H1 (cell line): ENCODE results near the gene CUX1. TPM values are rescaled to one million over a fixed set of nuclear protein-coding genes. Genes with fewer than 3 reads are reported as not detected.

ENCODE experiments used
- polyA plus RNA-seq, 7 experiments: library from polyadenylated mRNA; depleted of rRNA in 3 of 7; stranded (reverse) in 5 of 7; unstranded in 2 of 7; fragments of >200 nt in 5 of 7; fragments of 200-250 nt in 2 of 7; gene quantifications; 1 replicate in 5 of 7; 2 replicates in 1 of 7; 4 replicates in 1 of 7; pipeline versions ENCODE4 v1.2.1 to v1.2.3, GENCODE V29; 2011 to 2013; ENCODE audit warnings: missing spikeins in 2 of 7, mixed read lengths in 2 of 7
- total RNA-seq: library from RNA; stranded (reverse); fragmentation: NEBNext Ultra II Directional; extraction: Animal tissue kit (Norgen Biotek cat#: 25700); gene quantifications from 2 replicates; pipeline ENCODE4 v1.2.1, GENCODE V29; 2021
- TF ChIP-seq, protein P1 (sequence below): fragments of 300-600 bp; sonication (generic); IDR thresholded peaks from 2 replicates; pipeline ENCODE4 v1.7.1; 2012; ENCODE audit warnings: low read length, moderate library complexity, mild to moderate bottlenecking, inconsistent platforms; ENCODE audit not compliant: insufficient replicate concordance

CUX1 gene
- total and polyA plus RNA-seq, 2 of the 8 experiments (the other 6 are each of a cell fraction or from before 2014, with no cell fraction given) = 21.6 to 65.9 TPM

GRCh38 chr7:101860316-101861217 is 43.1 kb downstream of the CUX1 start (continued):
- TF ChIP-seq, protein P1, sequence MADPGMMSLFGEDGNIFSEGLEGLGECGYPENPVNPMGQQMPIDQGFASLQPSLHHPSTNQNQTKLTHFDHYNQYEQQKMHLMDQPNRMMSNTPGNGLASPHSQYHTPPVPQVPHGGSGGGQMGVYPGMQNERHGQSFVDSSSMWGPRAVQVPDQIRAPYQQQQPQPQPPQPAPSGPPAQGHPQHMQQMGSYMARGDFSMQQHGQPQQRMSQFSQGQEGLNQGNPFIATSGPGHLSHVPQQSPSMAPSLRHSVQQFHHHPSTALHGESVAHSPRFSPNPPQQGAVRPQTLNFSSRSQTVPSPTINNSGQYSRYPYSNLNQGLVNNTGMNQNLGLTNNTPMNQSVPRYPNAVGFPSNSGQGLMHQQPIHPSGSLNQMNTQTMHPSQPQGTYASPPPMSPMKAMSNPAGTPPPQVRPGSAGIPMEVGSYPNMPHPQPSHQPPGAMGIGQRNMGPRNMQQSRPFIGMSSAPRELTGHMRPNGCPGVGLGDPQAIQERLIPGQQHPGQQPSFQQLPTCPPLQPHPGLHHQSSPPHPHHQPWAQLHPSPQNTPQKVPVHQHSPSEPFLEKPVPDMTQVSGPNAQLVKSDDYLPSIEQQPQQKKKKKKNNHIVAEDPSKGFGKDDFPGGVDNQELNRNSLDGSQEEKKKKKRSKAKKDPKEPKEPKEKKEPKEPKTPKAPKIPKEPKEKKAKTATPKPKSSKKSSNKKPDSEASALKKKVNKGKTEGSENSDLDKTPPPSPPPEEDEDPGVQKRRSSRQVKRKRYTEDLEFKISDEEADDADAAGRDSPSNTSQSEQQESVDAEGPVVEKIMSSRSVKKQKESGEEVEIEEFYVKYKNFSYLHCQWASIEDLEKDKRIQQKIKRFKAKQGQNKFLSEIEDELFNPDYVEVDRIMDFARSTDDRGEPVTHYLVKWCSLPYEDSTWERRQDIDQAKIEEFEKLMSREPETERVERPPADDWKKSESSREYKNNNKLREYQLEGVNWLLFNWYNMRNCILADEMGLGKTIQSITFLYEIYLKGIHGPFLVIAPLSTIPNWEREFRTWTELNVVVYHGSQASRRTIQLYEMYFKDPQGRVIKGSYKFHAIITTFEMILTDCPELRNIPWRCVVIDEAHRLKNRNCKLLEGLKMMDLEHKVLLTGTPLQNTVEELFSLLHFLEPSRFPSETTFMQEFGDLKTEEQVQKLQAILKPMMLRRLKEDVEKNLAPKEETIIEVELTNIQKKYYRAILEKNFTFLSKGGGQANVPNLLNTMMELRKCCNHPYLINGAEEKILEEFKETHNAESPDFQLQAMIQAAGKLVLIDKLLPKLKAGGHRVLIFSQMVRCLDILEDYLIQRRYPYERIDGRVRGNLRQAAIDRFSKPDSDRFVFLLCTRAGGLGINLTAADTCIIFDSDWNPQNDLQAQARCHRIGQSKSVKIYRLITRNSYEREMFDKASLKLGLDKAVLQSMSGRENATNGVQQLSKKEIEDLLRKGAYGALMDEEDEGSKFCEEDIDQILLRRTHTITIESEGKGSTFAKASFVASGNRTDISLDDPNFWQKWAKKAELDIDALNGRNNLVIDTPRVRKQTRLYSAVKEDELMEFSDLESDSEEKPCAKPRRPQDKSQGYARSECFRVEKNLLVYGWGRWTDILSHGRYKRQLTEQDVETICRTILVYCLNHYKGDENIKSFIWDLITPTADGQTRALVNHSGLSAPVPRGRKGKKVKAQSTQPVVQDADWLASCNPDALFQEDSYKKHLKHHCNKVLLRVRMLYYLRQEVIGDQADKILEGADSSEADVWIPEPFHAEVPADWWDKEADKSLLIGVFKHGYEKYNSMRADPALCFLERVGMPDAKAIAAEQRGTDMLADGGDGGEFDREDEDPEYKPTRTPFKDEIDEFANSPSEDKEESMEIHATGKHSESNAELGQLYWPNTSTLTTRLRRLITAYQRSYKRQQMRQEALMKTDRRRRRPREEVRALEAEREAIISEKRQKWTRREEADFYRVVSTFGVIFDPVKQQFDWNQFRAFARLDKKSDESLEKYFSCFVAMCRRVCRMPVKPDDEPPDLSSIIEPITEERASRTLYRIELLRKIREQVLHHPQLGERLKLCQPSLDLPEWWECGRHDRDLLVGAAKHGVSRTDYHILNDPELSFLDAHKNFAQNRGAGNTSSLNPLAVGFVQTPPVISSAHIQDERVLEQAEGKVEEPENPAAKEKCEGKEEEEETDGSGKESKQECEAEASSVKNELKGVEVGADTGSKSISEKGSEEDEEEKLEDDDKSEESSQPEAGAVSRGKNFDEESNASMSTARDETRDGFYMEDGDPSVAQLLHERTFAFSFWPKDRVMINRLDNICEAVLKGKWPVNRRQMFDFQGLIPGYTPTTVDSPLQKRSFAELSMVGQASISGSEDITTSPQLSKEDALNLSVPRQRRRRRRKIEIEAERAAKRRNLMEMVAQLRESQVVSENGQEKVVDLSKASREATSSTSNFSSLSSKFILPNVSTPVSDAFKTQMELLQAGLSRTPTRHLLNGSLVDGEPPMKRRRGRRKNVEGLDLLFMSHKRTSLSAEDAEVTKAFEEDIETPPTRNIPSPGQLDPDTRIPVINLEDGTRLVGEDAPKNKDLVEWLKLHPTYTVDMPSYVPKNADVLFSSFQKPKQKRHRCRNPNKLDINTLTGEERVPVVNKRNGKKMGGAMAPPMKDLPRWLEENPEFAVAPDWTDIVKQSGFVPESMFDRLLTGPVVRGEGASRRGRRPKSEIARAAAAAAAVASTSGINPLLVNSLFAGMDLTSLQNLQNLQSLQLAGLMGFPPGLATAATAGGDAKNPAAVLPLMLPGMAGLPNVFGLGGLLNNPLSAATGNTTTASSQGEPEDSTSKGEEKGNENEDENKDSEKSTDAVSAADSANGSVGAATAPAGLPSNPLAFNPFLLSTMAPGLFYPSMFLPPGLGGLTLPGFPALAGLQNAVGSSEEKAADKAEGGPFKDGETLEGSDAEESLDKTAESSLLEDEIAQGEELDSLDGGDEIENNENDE = no peak
